H9 (cell line): ENCODE data around the gene PHF12. TPM values are rescaled to one million over a fixed set of nuclear protein-coding genes. Genes with fewer than 3 reads are reported as not detected.
A peak's percentile ranks its signal among the peaks of the same experiment; 100 is the strongest.

Source experiments
- DNase-seq: peaks from one replicate; pipeline ENCODE4 v3.0.0-alpha.2; 2017
- H2AFZ ChIP-seq: one replicate; pipeline ENCODE4 v1.6.1; 2013; ENCODE audit warnings: mild to moderate bottlenecking, low read length, control low read depth, moderate library complexity
- H2AK5ac ChIP-seq: 2 replicates; pipeline ENCODE4 v1.6.1; 2013; ENCODE audit warnings: low read length, control low read depth, mixed read lengths; ENCODE audit not compliant: insufficient read length
- H2BK120ac ChIP-seq: one replicate; pipeline ENCODE4 v1.6.1; 2013; ENCODE audit warnings: low read depth, mild to moderate bottlenecking, low read length, control low read depth, inconsistent platforms; ENCODE audit not compliant: poor library complexity, severe bottlenecking
- H2BK12ac ChIP-seq: 2 replicates; pipeline ENCODE4 v1.6.1; 2013; ENCODE audit warnings: low read length, control low read depth, mixed read lengths, low read depth; ENCODE audit not compliant: insufficient read length
- H2BK15ac ChIP-seq: 2 replicates; pipeline ENCODE4 v1.6.1; 2013; ENCODE audit warnings: low read depth, low read length, control low read depth
- H2BK20ac ChIP-seq: one replicate; pipeline ENCODE4 v1.6.1; 2013; ENCODE audit warnings: low read depth, mild to moderate bottlenecking, low read length, control low read depth, inconsistent platforms; ENCODE audit not compliant: poor library complexity, severe bottlenecking
- H2BK5ac ChIP-seq: 2 replicates; pipeline ENCODE4 v1.6.1; 2013; ENCODE audit warnings: low read length, control low read depth, mixed read lengths; ENCODE audit not compliant: insufficient read length
- H3K14ac ChIP-seq: 2 replicates; pipeline ENCODE4 v1.6.1; 2013; ENCODE audit warnings: low read length, control low read depth; ENCODE audit not compliant: insufficient read depth
- H3K18ac ChIP-seq: 2 replicates; pipeline ENCODE4 v1.6.1; 2013; ENCODE audit warnings: low read depth, mild to moderate bottlenecking, mixed read lengths, low read length, control low read depth; ENCODE audit not compliant: insufficient read length
- H3K23ac ChIP-seq: 2 replicates; pipeline ENCODE4 v1.6.1; 2013; ENCODE audit warnings: low read length, control low read depth, mixed read lengths, low read depth; ENCODE audit not compliant: insufficient read length
- H3K23me2 ChIP-seq: 2 replicates; pipeline ENCODE4 v1.6.1; 2013; ENCODE audit warnings: low read depth, mild to moderate bottlenecking, mixed read lengths, low read length, control low read depth; ENCODE audit not compliant: insufficient read length, poor library complexity, severe bottlenecking
- H3K27ac ChIP-seq: 2 replicates; pipeline ENCODE4 v1.5.1; 2013; ENCODE audit warnings: low read length, control low read depth, mixed read lengths, low read depth; ENCODE audit not compliant: insufficient read length
- H3K27me3 ChIP-seq: 2 replicates; pipeline ENCODE4 v1.6.1; 2013; ENCODE audit warnings: low read length, control low read depth, inconsistent platforms; ENCODE audit not compliant: insufficient read depth
- H3K4ac ChIP-seq: 2 replicates; pipeline ENCODE4 v1.6.1; 2013; ENCODE audit warnings: low read depth, mild to moderate bottlenecking, control low read depth, inconsistent platforms, low read length, moderate library complexity
- H3K4me1 ChIP-seq: 2 replicates; pipeline ENCODE4 v1.6.1; 2013; ENCODE audit warnings: low read length, control low read depth, inconsistent platforms; ENCODE audit not compliant: insufficient read depth
- H3K4me2 ChIP-seq: 2 replicates; pipeline ENCODE4 v1.6.1; 2013; ENCODE audit warnings: low read length, control low read depth, mixed read lengths; ENCODE audit not compliant: insufficient read length, insufficient read depth
- H3K56ac ChIP-seq: 2 replicates; pipeline ENCODE4 v1.6.1; 2013; ENCODE audit warnings: low read depth, mild to moderate bottlenecking, mixed read lengths, low read length, control low read depth; ENCODE audit not compliant: insufficient read length
- H3K79me1 ChIP-seq: 2 replicates; pipeline ENCODE4 v1.6.1; 2013; ENCODE audit warnings: low read depth, mild to moderate bottlenecking, moderate library complexity, low read length, control low read depth, inconsistent platforms; ENCODE audit not compliant: insufficient read depth, poor library complexity, severe bottlenecking
- H3K79me2 ChIP-seq: 2 replicates; pipeline ENCODE4 v1.6.1; 2013; ENCODE audit warnings: low read length, control low read depth, inconsistent platforms; ENCODE audit not compliant: insufficient read depth
- H3K9ac ChIP-seq: 2 replicates; pipeline ENCODE4 v1.6.1; 2013; ENCODE audit warnings: low read length, control low read depth, mixed read lengths; ENCODE audit not compliant: insufficient read length; ENCODE audit errors: extremely low read depth
- H3K9me3 ChIP-seq: one replicate; pipeline ENCODE4 v1.6.1; 2013; ENCODE audit warnings: low read depth, low read length, inconsistent platforms; ENCODE audit not compliant: control insufficient read depth
- H3T11ph ChIP-seq: one replicate; pipeline ENCODE4 v1.6.1; 2013; ENCODE audit warnings: mild to moderate bottlenecking, low read length, control low read depth, inconsistent platforms
- H4K20me1 ChIP-seq: one replicate; pipeline ENCODE4 v1.6.1; 2013; ENCODE audit not compliant: control insufficient read depth, insufficient read length, insufficient read depth
- H4K5ac ChIP-seq: 2 replicates; pipeline ENCODE4 v1.6.1; 2013; ENCODE audit warnings: low read depth, mild to moderate bottlenecking, mixed read lengths, low read length, control low read depth; ENCODE audit not compliant: insufficient read length
- H4K8ac ChIP-seq: replicated peaks from 2 replicates; pipeline ENCODE4 v1.6.1; 2013; ENCODE audit warnings: low read length, control low read depth, mixed read lengths, low read depth; ENCODE audit not compliant: insufficient read length
- H4K91ac ChIP-seq: 2 replicates; pipeline ENCODE4 v1.6.1; 2013; ENCODE audit warnings: low read depth, mild to moderate bottlenecking, moderate library complexity, mixed read lengths, low read length, control low read depth; ENCODE audit not compliant: insufficient read length
- H3K27ac Mint-ChIP-seq, 3 experiments: 2 replicates in 2 of 3; 3 replicates in 1 of 3; pipeline ENCODE4 v1.8.0; 2020 to 2021; ENCODE audit warnings: mixed read lengths in 3 of 3, mild to moderate bottlenecking in 1 of 3, moderate library complexity in 1 of 3
- H3K27me3 Mint-ChIP-seq: 2 replicates; pipeline ENCODE4 v1.8.0; 2021; ENCODE audit warnings: low read depth, mild to moderate bottlenecking, moderate library complexity, mixed read lengths
- H3K36me3 Mint-ChIP-seq, 3 experiments: 2 replicates in 2 of 3; 3 replicates in 1 of 3; pipeline ENCODE4 v1.8.0; 2020 to 2021; ENCODE audit warnings: low read depth in 3 of 3, mixed read lengths in 3 of 3; ENCODE audit not compliant: insufficient read depth in 1 of 3
- H3K4me1 Mint-ChIP-seq, 2 experiments: 2 replicates each; pipeline ENCODE4 v1.8.0; 2020; ENCODE audit warnings: mixed read lengths in 2 of 2
- H3K4me3 Mint-ChIP-seq, 2 experiments: 2 replicates in 1 of 2; 3 replicates in 1 of 2; pipeline ENCODE4 v1.8.0; 2020 to 2021; ENCODE audit warnings: mild to moderate bottlenecking in 2 of 2, mixed read lengths in 2 of 2, moderate library complexity in 1 of 2
- H3K9me3 Mint-ChIP-seq, 2 experiments: 2 replicates in 1 of 2; 3 replicates in 1 of 2; pipeline ENCODE4 v1.8.0; 2020; ENCODE audit warnings: mild to moderate bottlenecking in 2 of 2, mixed read lengths in 2 of 2, moderate library complexity in 1 of 2
- WGBS: extraction: QIAGEN DNeasy Blood & Tissue Kit; methylation state at CpG from one replicate; pipeline ENCODE4 v1.1.7; 2013; ENCODE audit warnings: missing lambda C conversion rate, low lambda C conversion rate, mixed read lengths; ENCODE audit not compliant: insufficient read length; ENCODE audit errors: extremely low coverage; 5-methylcytosine and 5-hydroxymethylcytosine counted together
- total RNA-seq: library from RNA; stranded (reverse); gene quantifications from 2 replicates; pipeline ENCODE4 v1.2.1, GENCODE V29; 2021
- TF ChIP-seq, protein P1 (sequence below): fragments of 200-600 bp; sonication (generic); conservative IDR thresholded peaks from 3 replicates; pipeline ENCODE4 v1.8.0; 2021; ENCODE audit warnings: antibody characterized with exemption, mild to moderate bottlenecking

The PHF12 gene
- total RNA-seq, 1 experiment from 2014 or later: 62.1 TPM

- H3K4me1 Mint-ChIP-seq: peaks cover 11 to 14% of the 10 kb centered on the region in 2 experiments
- H2BK12ac ChIP-seq: no peak overlapping the region
- H3K18ac ChIP-seq: no peak overlapping the region
- H2AK5ac ChIP-seq: no peak overlapping the region
- H3K79me2 ChIP-seq: no peaks in the 10 kb centered on the region
- WGBS: no CpG with 5 or more reads among the region's 7 CpGs
- no peak overlapping the region for H3K14ac ChIP-seq
- TF ChIP-seq, protein P1, sequence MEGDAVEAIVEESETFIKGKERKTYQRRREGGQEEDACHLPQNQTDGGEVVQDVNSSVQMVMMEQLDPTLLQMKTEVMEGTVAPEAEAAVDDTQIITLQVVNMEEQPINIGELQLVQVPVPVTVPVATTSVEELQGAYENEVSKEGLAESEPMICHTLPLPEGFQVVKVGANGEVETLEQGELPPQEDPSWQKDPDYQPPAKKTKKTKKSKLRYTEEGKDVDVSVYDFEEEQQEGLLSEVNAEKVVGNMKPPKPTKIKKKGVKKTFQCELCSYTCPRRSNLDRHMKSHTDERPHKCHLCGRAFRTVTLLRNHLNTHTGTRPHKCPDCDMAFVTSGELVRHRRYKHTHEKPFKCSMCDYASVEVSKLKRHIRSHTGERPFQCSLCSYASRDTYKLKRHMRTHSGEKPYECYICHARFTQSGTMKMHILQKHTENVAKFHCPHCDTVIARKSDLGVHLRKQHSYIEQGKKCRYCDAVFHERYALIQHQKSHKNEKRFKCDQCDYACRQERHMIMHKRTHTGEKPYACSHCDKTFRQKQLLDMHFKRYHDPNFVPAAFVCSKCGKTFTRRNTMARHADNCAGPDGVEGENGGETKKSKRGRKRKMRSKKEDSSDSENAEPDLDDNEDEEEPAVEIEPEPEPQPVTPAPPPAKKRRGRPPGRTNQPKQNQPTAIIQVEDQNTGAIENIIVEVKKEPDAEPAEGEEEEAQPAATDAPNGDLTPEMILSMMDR: no peak
- H3K9me3 ChIP-seq: no peaks in the 10 kb centered on the region
- no peak overlapping the region for H4K8ac ChIP-seq
- DNase-seq: peak; percentile 82
- H3K4me3 Mint-ChIP-seq: no peak overlapping the region
- no peak overlapping the region for H3K9ac ChIP-seq
- H3K23me2 ChIP-seq: peaks cover 4% of the 10 kb centered on the region
- no peak overlapping the region for H3K27ac ChIP-seq
- no peaks in the 10 kb centered on the region for H3K9me3 Mint-ChIP-seq
- no peak overlapping the region for H3K4ac ChIP-seq
- no peak overlapping the region for H2BK20ac ChIP-seq
- H4K91ac ChIP-seq: no peak overlapping the region
- no peak overlapping the region for H2BK120ac ChIP-seq
- H3K4me2 ChIP-seq: no peak overlapping the region
- H3K79me1 ChIP-seq: no peaks in the 10 kb centered on the region
- no peaks in the 10 kb centered on the region for H3K36me3 Mint-ChIP-seq
- H3K27me3 Mint-ChIP-seq: no peaks in the 10 kb centered on the region; the same call in 1 of the 2 replicates
- H4K20me1 ChIP-seq: no peaks in the 10 kb centered on the region
- H3K27me3 ChIP-seq: no peaks in the 10 kb centered on the region
- H3K56ac ChIP-seq: no peak overlapping the region
- no peak overlapping the region for H2AFZ ChIP-seq
- H3K23ac ChIP-seq: no peak overlapping the region
- no peak overlapping the region for H2BK5ac ChIP-seq
- H3K4me1 ChIP-seq: peaks cover 9% of the 10 kb centered on the region; the same call in 1 of the 2 replicates
- H3K27ac Mint-ChIP-seq: peak overlapping the region in 1 of 3 experiments; percentile 73; a peak in 2 of 7 replicates
- H2BK15ac ChIP-seq: no peak overlapping the region
- no peak overlapping the region for H4K5ac ChIP-seq
- no peak overlapping the region for H3T11ph ChIP-seq
Observed at GRCh38 chr17:28956112-28956511, 4.8 kb upstream of the PHF12 start.
